Hepatocyte (in vitro differentiated cells): Measurements from ENCODE around the gene MDP1. TPM values are rescaled to one million over a fixed set of nuclear protein-coding genes. Genes with fewer than 3 reads are reported as not detected.
A peak's percentile ranks its signal among the peaks of the same experiment; 100 is the strongest.

Experiments
- DNase-seq: peaks from one replicate; pipeline ENCODE4 v3.0.0-alpha.2; 2016; ENCODE audit warnings: low spot score
- H2AFZ ChIP-seq: fragments of 200-600 bp; sonication (generic); 2 replicates; pipeline ENCODE4 v1.6.0; 2016; ENCODE audit warnings: antibody characterized with exemption, mild to moderate bottlenecking
- H3K27ac ChIP-seq: fragments of 200-600 bp; sonication (generic); 2 replicates; pipeline ENCODE4 v1.5.1; 2016; ENCODE audit warnings: mild to moderate bottlenecking
- H3K27me3 ChIP-seq: fragments of 200-600 bp; sonication (generic); 2 replicates; pipeline ENCODE4 v1.6.1; 2016
- H3K36me3 ChIP-seq: fragments of 200-600 bp; sonication (generic); replicated peaks from 2 replicates; pipeline ENCODE4 v1.5.1; 2016; ENCODE audit warnings: low read depth; ENCODE audit not compliant: insufficient read depth
- H3K4me1 ChIP-seq: fragments of 200-600 bp; sonication (generic); 2 replicates; pipeline ENCODE4 v1.5.1; 2016; ENCODE audit warnings: mild to moderate bottlenecking, moderate library complexity; ENCODE audit not compliant: insufficient read depth
- H3K4me2 ChIP-seq: fragments of 200-600 bp; sonication (generic); 2 replicates; pipeline ENCODE4 v1.6.0; 2016
- H3K4me3 ChIP-seq: fragments of 200-600 bp; sonication (generic); 2 replicates; pipeline ENCODE4 v1.5.1; 2016; ENCODE audit warnings: mild to moderate bottlenecking
- H3K79me2 ChIP-seq: fragments of 200-600 bp; sonication (generic); 2 replicates; pipeline ENCODE4 v1.6.0; 2017; ENCODE audit warnings: mild to moderate bottlenecking
- H3K9me2 ChIP-seq: fragments of 200-600 bp; sonication (generic); replicated peaks from 2 replicates; pipeline ENCODE4 v1.6.0; 2017; ENCODE audit warnings: mild to moderate bottlenecking; ENCODE audit not compliant: insufficient read depth
- H3K9me3 ChIP-seq: fragments of 200-600 bp; sonication (generic); 2 replicates; pipeline ENCODE4 v1.5.1; 2016; ENCODE audit warnings: low read depth, mild to moderate bottlenecking
- H4K20me1 ChIP-seq: fragments of 200-600 bp; sonication (generic); 2 replicates; pipeline ENCODE4 v1.6.0; 2016; ENCODE audit warnings: mild to moderate bottlenecking; ENCODE audit not compliant: insufficient read depth, poor library complexity, severe bottlenecking
- EZH2 ChIP-seq: fragments of 200-600 bp; sonication (generic); IDR thresholded peaks from 2 replicates; pipeline ENCODE4 v1.6.1; 2016; ENCODE audit warnings: antibody characterized with exemption, mild to moderate bottlenecking, borderline replicate concordance
- EZH2phosphoT487 ChIP-seq: fragments of 200-600 bp; sonication (generic); IDR thresholded peaks from one replicate; pipeline ENCODE4 v1.6.1; 2018; ENCODE audit warnings: antibody characterized with exemption, mild to moderate bottlenecking, low read depth, moderate library complexity; ENCODE audit not compliant: unreplicated experiment, severe bottlenecking
- WGBS: methylation state at CpG from one replicate; pipeline ENCODE4 v1.1.6; 2016; ENCODE audit warnings: low lambda C conversion rate; ENCODE audit errors: missing lambda C conversion rate; 5-methylcytosine and 5-hydroxymethylcytosine counted together
- polyA plus RNA-seq: library from polyadenylated mRNA; unstranded; fragments of >200 nt; fragmentation: Nextera tagmentation; extraction: Ambion mirVana; gene quantifications from 2 replicates; pipeline ENCODE4 v1.2.1, GENCODE V29; 2016
- total RNA-seq: library from RNA; depleted of rRNA; stranded (reverse); fragments of >200 nt; gene quantifications from 2 replicates; pipeline ENCODE4 v1.2.3, GENCODE V29; 2014
- TF ChIP-seq, protein P1 (sequence below): fragments of 200-600 bp; sonication (generic); IDR thresholded peaks from 2 replicates; pipeline ENCODE4 v1.5.1; 2016; ENCODE audit warnings: antibody characterized with exemption, mild to moderate bottlenecking; ENCODE audit not compliant: poor library complexity

The MDP1 gene
- total and polyA plus RNA-seq, 2 experiments from 2014 or later, result 8.0 to 16.1 TPM

- peaks cover 4% of the 10 kb centered on the region for H4K20me1 ChIP-seq
- no peaks in the 10 kb centered on the region for H3K27me3 ChIP-seq
- H3K9me3 ChIP-seq, result no peaks in the 10 kb centered on the region
- H3K4me2 ChIP-seq, result no peak overlapping the region
- TF ChIP-seq, protein P1, sequence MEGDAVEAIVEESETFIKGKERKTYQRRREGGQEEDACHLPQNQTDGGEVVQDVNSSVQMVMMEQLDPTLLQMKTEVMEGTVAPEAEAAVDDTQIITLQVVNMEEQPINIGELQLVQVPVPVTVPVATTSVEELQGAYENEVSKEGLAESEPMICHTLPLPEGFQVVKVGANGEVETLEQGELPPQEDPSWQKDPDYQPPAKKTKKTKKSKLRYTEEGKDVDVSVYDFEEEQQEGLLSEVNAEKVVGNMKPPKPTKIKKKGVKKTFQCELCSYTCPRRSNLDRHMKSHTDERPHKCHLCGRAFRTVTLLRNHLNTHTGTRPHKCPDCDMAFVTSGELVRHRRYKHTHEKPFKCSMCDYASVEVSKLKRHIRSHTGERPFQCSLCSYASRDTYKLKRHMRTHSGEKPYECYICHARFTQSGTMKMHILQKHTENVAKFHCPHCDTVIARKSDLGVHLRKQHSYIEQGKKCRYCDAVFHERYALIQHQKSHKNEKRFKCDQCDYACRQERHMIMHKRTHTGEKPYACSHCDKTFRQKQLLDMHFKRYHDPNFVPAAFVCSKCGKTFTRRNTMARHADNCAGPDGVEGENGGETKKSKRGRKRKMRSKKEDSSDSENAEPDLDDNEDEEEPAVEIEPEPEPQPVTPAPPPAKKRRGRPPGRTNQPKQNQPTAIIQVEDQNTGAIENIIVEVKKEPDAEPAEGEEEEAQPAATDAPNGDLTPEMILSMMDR, result no peak
- TF ChIP-seq EZH2phosphoT487 (no peak), EZH2 (no peak)
- no peak overlapping the region for H2AFZ ChIP-seq
- no peaks in the 10 kb centered on the region for H3K9me2 ChIP-seq
- peaks cover 12% of the 10 kb centered on the region for H3K4me1 ChIP-seq
- H3K4me3 ChIP-seq, result no peak overlapping the region
- H3K36me3 ChIP-seq, result no peaks in the 10 kb centered on the region
- H3K79me2 ChIP-seq, result peaks cover 58% of the 10 kb centered on the region
- 95% methylated on average over 6 of the region's 6 CpGs for WGBS
- DNase-seq, result no peak
- H3K27ac ChIP-seq, result no peak overlapping the region
Measured at GRCh38 chr14:24236689-24237462, 21.0 kb upstream of the MDP1 start.

GRCh38 chr14:24235804-24236688 lies 20.2 kb upstream of the MDP1 start:
- Histone ChIP-seq H3K9me3 (no peaks in the 10 kb centered on the region), H3K4me2 (no peak overlapping the region), H3K27me3 (no peaks in the 10 kb centered on the region), H2AFZ (no peak overlapping the region), H3K79me2 (peaks cover 59% of the 10 kb centered on the region), H3K36me3 (no peaks in the 10 kb centered on the region), H3K27ac (no peak overlapping the region), H3K4me1 (peaks cover 17% of the 10 kb centered on the region), H4K20me1 (peaks cover 4% of the 10 kb centered on the region), H3K4me3 (no peak overlapping the region), H3K9me2 (no peaks in the 10 kb centered on the region)
- WGBS, result 98% methylated on average over 5 of the region's 5 CpGs
- no peak for DNase-seq
- TF ChIP-seq EZH2phosphoT487 (no peak), EZH2 (no peak)
- TF ChIP-seq, protein P1, result no peak

GRCh38 chr14:24234095-24235005 lies 18.5 kb upstream of the MDP1 start:
- Histone ChIP-seq H3K9me2 (no peaks in the 10 kb centered on the region), H3K27me3 (no peaks in the 10 kb centered on the region), H3K36me3 (no peaks in the 10 kb centered on the region), H2AFZ (no peak overlapping the region), H3K4me3 (no peak overlapping the region), H3K9me3 (no peaks in the 10 kb centered on the region), H4K20me1 (peaks cover 4% of the 10 kb centered on the region), H3K27ac (no peak overlapping the region), H3K79me2 (peaks cover 56% of the 10 kb centered on the region), H3K4me2 (peak overlapping the region; percentile 87), H3K4me1 (peaks cover 20% of the 10 kb centered on the region)
- 88% methylated on average over 3 of the region's 3 CpGs for WGBS
- DNase-seq, result no peak
- TF ChIP-seq EZH2phosphoT487, result no peak
- TF ChIP-seq EZH2, result no peak
- TF ChIP-seq, protein P1, result no peak
